ENCODE results near the gene ACTN4.

DNA sequence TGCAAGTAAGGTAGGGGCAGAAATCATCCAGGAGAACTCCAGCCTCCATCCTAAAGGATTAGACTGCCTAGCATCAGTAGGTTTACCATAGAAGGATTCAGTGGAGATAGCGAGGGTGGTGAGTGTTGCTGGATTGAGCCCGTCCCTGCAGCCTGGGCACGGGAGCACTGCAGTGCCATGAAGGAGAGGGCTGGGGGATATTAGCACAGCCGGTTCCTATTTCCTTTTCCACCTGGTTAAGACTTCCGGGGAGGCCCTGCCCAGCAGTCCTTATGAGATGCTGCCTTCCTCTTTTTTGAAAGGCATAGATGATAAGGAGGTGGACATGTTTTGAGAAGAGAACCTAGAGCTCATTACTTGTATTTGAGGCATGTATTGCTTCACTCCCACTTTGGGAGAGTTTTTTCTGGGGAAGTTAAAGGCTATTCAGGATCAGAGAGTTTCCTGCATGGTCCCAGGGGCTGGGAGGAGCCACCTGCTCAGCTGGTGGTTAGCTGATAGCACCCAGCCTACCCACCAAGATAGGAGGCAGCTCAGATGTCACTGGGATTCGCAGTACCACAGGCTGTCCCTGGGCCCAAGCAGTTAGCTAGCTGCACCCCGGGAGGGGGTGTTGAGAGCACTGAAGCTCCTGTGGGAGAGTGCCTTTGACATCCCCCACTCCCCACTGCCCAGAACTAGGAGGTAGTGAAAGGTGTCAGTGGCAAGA lies 17.2 kb downstream of the ACTN4 start:
- TF ChIP-seq, protein P1, sequence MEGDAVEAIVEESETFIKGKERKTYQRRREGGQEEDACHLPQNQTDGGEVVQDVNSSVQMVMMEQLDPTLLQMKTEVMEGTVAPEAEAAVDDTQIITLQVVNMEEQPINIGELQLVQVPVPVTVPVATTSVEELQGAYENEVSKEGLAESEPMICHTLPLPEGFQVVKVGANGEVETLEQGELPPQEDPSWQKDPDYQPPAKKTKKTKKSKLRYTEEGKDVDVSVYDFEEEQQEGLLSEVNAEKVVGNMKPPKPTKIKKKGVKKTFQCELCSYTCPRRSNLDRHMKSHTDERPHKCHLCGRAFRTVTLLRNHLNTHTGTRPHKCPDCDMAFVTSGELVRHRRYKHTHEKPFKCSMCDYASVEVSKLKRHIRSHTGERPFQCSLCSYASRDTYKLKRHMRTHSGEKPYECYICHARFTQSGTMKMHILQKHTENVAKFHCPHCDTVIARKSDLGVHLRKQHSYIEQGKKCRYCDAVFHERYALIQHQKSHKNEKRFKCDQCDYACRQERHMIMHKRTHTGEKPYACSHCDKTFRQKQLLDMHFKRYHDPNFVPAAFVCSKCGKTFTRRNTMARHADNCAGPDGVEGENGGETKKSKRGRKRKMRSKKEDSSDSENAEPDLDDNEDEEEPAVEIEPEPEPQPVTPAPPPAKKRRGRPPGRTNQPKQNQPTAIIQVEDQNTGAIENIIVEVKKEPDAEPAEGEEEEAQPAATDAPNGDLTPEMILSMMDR (IDR thresholded peaks at IDR 0.05), result no peak
- TF ChIP-seq POLR2A (IDR thresholded peaks at IDR 0.05), result no peak
